Thoracic aorta (tissue), 2 donors: Measurements from ENCODE around the gene IGSF6. TPM values are rescaled to one million over a fixed set of nuclear protein-coding genes. Genes with fewer than 3 reads are reported as not detected.

Experiments used
- ATAC-seq: fragments of 150-250 bp; one replicate; pipeline ENCODE4 v1.8.0; 2017; ENCODE audit warnings: low read depth; ENCODE audit not compliant: insufficient number of reproducible peaks, low FRiP score
- DNase-seq: peaks from one replicate; pipeline ENCODE4 v3.0.0-alpha.2; 2020; ENCODE audit warnings: low spot score
- H3K27ac ChIP-seq, 2 donors: fragments of 200-600 bp; sonication (generic); 1 replicate in 1 of 2; 2 replicates in 1 of 2; pipeline ENCODE4 v1.5.1; 2016; ENCODE audit warnings: mild to moderate bottlenecking in 2 of 2, moderate library complexity in 2 of 2
- H3K27me3 ChIP-seq: fragments of 200-600 bp; sonication (generic); replicated peaks from 2 replicates; pipeline ENCODE4 v1.6.0; 2016; ENCODE audit warnings: mild to moderate bottlenecking; ENCODE audit not compliant: insufficient read depth
- H3K36me3 ChIP-seq: fragments of 200-600 bp; sonication (generic); one replicate; pipeline ENCODE4 v1.5.1; 2016
- H3K4me1 ChIP-seq, 2 donors: fragments of 200-600 bp; sonication (generic); 1 replicate in 1 of 2; 2 replicates in 1 of 2; pipeline versions ENCODE4 v1.5.1 to v1.6.0; 2016; ENCODE audit warnings: low read depth in 2 of 2, mild to moderate bottlenecking in 1 of 2; ENCODE audit not compliant: control insufficient read depth in 1 of 2
- H3K4me3 ChIP-seq: fragments of 200-600 bp; sonication (generic); 2 replicates; pipeline ENCODE4 v1.5.1; 2016; ENCODE audit warnings: mild to moderate bottlenecking
- H3K9me3 ChIP-seq: fragments of 200-600 bp; sonication (generic); 2 replicates; pipeline ENCODE4 v1.5.1; 2016
- CTCF ChIP-seq: fragments of 200-600 bp; sonication (generic); IDR thresholded peaks from one replicate; pipeline ENCODE4 v1.5.1; 2019; ENCODE audit warnings: antibody characterized with exemption
- total RNA-seq, 2 donors: library from RNA; depleted of rRNA; stranded (reverse); fragments of >200 nt; gene quantifications; one replicate each; pipeline versions ENCODE4 v1.1.0 to v1.2.3, GENCODE V29; 2016

IGSF6 gene
- total RNA-seq, 2 donors from 2014 or later: 4.2 to 4.3 TPM

- ATAC-seq (no peak), DNase-seq (no peak)
- Histone ChIP-seq H3K9me3 (no peaks in the 10 kb centered on the region), H3K27ac (no peak overlapping the region), H3K36me3 (no peaks in the 10 kb centered on the region), H3K4me1 (peaks cover 11 to 15% of the 10 kb centered on the region in 2 donors), H3K27me3 (no peaks in the 10 kb centered on the region), H3K4me3 (peak overlapping the region; percentile 59)
- no peak for TF ChIP-seq CTCF
Measured at GRCh38 chr16:21646091-21646490, 6.3 kb downstream of the IGSF6 start.

- no peak for TF ChIP-seq CTCF
- DNase-seq: no peak
- no peak for ATAC-seq
- H3K4me3 ChIP-seq: peak overlapping the region; percentile 59
- peak overlapping the region in 1 of 2 donors; percentile 11 for H3K27ac ChIP-seq
- H3K4me1 ChIP-seq: peaks cover 12 to 15% of the 10 kb centered on the region in 2 donors
- H3K9me3 ChIP-seq: no peaks in the 10 kb centered on the region
- no peaks in the 10 kb centered on the region for H3K36me3 ChIP-seq
- no peaks in the 10 kb centered on the region for H3K27me3 ChIP-seq
Measured at GRCh38 chr16:21645261-21645721, 7.1 kb downstream of the IGSF6 start.

GRCh38 chr16:21644674-21645073 is 7.7 kb downstream of the IGSF6 start:
- H3K4me1 ChIP-seq: peaks cover 12 to 15% of the 10 kb centered on the region in 2 donors
- H3K27ac ChIP-seq: peak overlapping the region in 1 of 2 donors; percentile 11
- TF ChIP-seq CTCF: no peak
- no peaks in the 10 kb centered on the region for H3K36me3 ChIP-seq
- no peaks in the 10 kb centered on the region for H3K9me3 ChIP-seq
- peak overlapping the region; percentile 59 for H3K4me3 ChIP-seq
- DNase-seq (no peak), ATAC-seq (no peak)
- no peaks in the 10 kb centered on the region for H3K27me3 ChIP-seq

- ATAC-seq (no peak), DNase-seq (no peak)
- no peaks in the 10 kb centered on the region for H3K27me3 ChIP-seq
- no peak overlapping the region for H3K4me3 ChIP-seq
- peaks cover 12 to 15% of the 10 kb centered on the region in 2 donors for H3K4me1 ChIP-seq
- H3K27ac ChIP-seq: no peak overlapping the region
- no peaks in the 10 kb centered on the region for H3K36me3 ChIP-seq
- H3K9me3 ChIP-seq: no peaks in the 10 kb centered on the region
- TF ChIP-seq CTCF: no peak
Measured at GRCh38 chr16:21643785-21644184, 8.6 kb downstream of the IGSF6 start.

GRCh38 chr16:21642861-21643260 is 9.5 kb downstream of the IGSF6 start:
- H3K9me3 ChIP-seq: no peaks in the 10 kb centered on the region
- no peaks in the 10 kb centered on the region for H3K36me3 ChIP-seq
- peaks cover 12 to 15% of the 10 kb centered on the region in 2 donors for H3K4me1 ChIP-seq
- ATAC-seq (no peak), DNase-seq (no peak)
- H3K27me3 ChIP-seq: no peaks in the 10 kb centered on the region
- H3K4me3 ChIP-seq: no peak overlapping the region
- H3K27ac ChIP-seq: no peak overlapping the region
- no peak for TF ChIP-seq CTCF
